Keratinocyte (primary cell): ENCODE results near the gene TRAF1. TPM values are rescaled to one million over a fixed set of nuclear protein-coding genes. Genes with fewer than 3 reads are reported as not detected.

ENCODE experiments used
- DNase-seq: peaks from one replicate; pipeline ENCODE4 v3.0.0-alpha.2; 2011; ENCODE audit warnings: low read depth, missing footprints, low spot score
- FAIRE-seq: peaks from 2 replicates; lab custom pipeline; 2011; peaks lifted over from hg19 to GRCh38; lab: Jason Lieb, UNC
- H2AFZ ChIP-seq: 2 replicates; pipeline ENCODE4 v1.6.0; 2012; ENCODE audit warnings: low read length, control low read depth, inconsistent platforms; ENCODE audit not compliant: control insufficient read depth
- H3K27ac ChIP-seq: 2 replicates; pipeline ENCODE4 v1.5.1; 2011; ENCODE audit warnings: low read length; ENCODE audit not compliant: control insufficient read depth, insufficient read depth
- H3K27me3 ChIP-seq: 3 replicates; pipeline ENCODE4 v1.6.0; 2011; ENCODE audit warnings: low read length; ENCODE audit not compliant: control insufficient read depth, insufficient read depth; ENCODE audit errors: extremely low read depth
- H3K36me3 ChIP-seq, 2 experiments: 2 replicates in 1 of 2; 3 replicates in 1 of 2; pipeline ENCODE4 v1.5.1; 2011; ENCODE audit warnings: low read length in 2 of 2, mild to moderate bottlenecking in 1 of 2; ENCODE audit not compliant: control insufficient read depth in 2 of 2, insufficient read depth in 2 of 2; ENCODE audit errors: extremely low read depth in 1 of 2
- H3K4me1 ChIP-seq: 3 replicates; pipeline ENCODE4 v1.5.1; 2011; ENCODE audit warnings: low read length; ENCODE audit not compliant: control insufficient read depth, insufficient read depth; ENCODE audit errors: extremely low read depth
- H3K4me2 ChIP-seq: 3 replicates; pipeline ENCODE4 v1.6.0; 2011; ENCODE audit warnings: low read depth, low read length; ENCODE audit not compliant: control insufficient read depth, insufficient read depth; ENCODE audit errors: extremely low read depth
- H3K4me3 ChIP-seq, 3 experiments: fragments of 200-600 bp in 1 of 3; sonication (generic) in 1 of 3; 2 replicates in 2 of 3; 3 replicates in 1 of 3; pipeline ENCODE4 v1.5.1; 2011 to 2016; ENCODE audit warnings: low read length in 3 of 3, mild to moderate bottlenecking in 3 of 3, control low read depth in 2 of 3, inconsistent platforms in 1 of 3, low read depth in 1 of 3, mixed read lengths in 1 of 3, mixed run types in 1 of 3, moderate library complexity in 1 of 3; ENCODE audit not compliant: control insufficient read depth in 2 of 3, insufficient read depth in 2 of 3; ENCODE audit errors: extremely low read depth in 1 of 3
- H3K79me2 ChIP-seq: 2 replicates; pipeline ENCODE4 v1.6.0; 2012; ENCODE audit warnings: low read length; ENCODE audit not compliant: control insufficient read depth, insufficient read depth
- H3K9ac ChIP-seq: 3 replicates; pipeline ENCODE4 v1.6.0; 2011; ENCODE audit warnings: low read length; ENCODE audit not compliant: control insufficient read depth, insufficient read depth; ENCODE audit errors: extremely low read depth
- H3K9me1 ChIP-seq: 3 replicates; pipeline ENCODE4 v1.6.0; 2011; ENCODE audit warnings: low read length; ENCODE audit not compliant: control insufficient read depth, insufficient read depth; ENCODE audit errors: extremely low read depth
- H3K9me3 ChIP-seq: 2 replicates; pipeline ENCODE4 v1.5.1; 2012; ENCODE audit warnings: low read depth, low read length; ENCODE audit not compliant: control insufficient read depth
- H4K20me1 ChIP-seq: 3 replicates; pipeline ENCODE4 v1.6.0; 2011; ENCODE audit warnings: low read length; ENCODE audit not compliant: control insufficient read depth, insufficient read depth; ENCODE audit errors: extremely low read depth
- EZH2 ChIP-seq: IDR thresholded peaks from one replicate; pipeline ENCODE4 v1.6.1; 2012; ENCODE audit warnings: inconsistent platforms, mild to moderate bottlenecking, low read length, moderate library complexity
- dilution Hi-C: fragments of 300-500 bp; cut with MboI; formaldehyde crosslinking; loops from one replicate; pipeline ENCODE4 v1.7.0; 2020; ENCODE audit warnings: low sequenced_read_pairs; ENCODE audit not compliant: extremely low pct_ligation_motif_present
- polyA plus RNA-seq, 5 experiments: library from polyadenylated mRNA; depleted of rRNA in 3 of 5; stranded (reverse) in 3 of 5; stranded (forward) in 1 of 5; unstranded in 1 of 5; fragments of >200 nt; gene quantifications; 1 replicate in 1 of 5; 2 replicates in 3 of 5; 3 replicates in 1 of 5; pipeline versions ENCODE4 v1.2.1 to v1.2.3, GENCODE V29; 2011 to 2012; ENCODE audit warnings: missing spikeins in 2 of 5, low read depth in 1 of 5, low replicate concordance in 1 of 5
- TF ChIP-seq, protein P1 (sequence below), 3 experiments: IDR thresholded peaks in 1 of 3; conservative IDR thresholded peaks in 1 of 3; optimal IDR thresholded peaks in 1 of 3; 2 replicates in 2 of 3; 3 replicates in 1 of 3; pipeline versions ENCODE3 to v1.5.1; 2011; ENCODE audit warnings: low read length in 3 of 3, mild to moderate bottlenecking in 3 of 3, moderate library complexity in 2 of 3, control low read depth in 1 of 3, inconsistent platforms in 1 of 3; ENCODE audit not compliant: insufficient read depth in 2 of 3; ENCODE audit errors: extremely low read depth in 1 of 3

The TRAF1 gene
- polyA plus RNA-seq, 1 donor (not counting 4 experiments of a cell fraction or from before 2014, with no cell fraction given): 1.2 TPM

DNA sequence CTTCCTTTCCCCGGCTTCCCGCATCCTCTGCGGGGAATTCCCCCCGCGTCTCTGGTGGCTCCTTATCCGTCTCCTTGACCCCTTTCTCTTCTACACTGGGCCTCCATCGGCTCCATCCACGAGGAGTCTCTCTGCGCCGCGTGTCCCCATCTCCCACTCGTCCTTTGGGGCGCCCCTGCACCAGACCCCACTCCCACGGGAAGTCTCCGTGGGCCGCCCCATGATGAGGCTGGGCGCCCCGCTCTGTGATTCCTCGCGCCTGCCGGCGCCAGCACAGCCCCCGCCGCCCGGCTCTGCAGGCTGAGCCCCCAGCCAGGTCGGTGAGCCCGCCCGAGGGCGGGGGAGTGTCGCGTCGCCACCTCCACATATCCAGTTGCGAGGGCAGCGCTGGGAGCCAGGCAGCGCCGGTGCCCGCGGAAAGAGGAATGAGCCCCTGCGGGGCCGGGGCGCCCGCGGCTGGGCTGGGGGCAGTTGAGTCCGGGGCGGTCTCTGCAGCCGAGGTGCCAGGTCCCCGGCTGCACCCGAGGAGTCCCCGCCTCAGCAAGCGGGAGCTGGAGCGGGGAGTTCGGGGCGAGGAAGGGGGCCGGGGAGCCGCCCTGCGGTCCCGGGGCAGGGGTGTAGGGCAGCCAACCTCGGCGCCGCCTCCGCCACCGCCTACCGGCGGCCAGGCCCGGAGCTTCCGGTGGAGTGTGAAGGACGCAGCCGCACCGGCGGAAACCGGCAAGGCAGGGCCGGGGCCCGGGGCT lies 2.1 kb upstream of the TRAF1 start:
- peak overlapping the region; percentile 80 for H2AFZ ChIP-seq
- no peak for DNase-seq
- dilution Hi-C loops: no loop called here

DNA sequence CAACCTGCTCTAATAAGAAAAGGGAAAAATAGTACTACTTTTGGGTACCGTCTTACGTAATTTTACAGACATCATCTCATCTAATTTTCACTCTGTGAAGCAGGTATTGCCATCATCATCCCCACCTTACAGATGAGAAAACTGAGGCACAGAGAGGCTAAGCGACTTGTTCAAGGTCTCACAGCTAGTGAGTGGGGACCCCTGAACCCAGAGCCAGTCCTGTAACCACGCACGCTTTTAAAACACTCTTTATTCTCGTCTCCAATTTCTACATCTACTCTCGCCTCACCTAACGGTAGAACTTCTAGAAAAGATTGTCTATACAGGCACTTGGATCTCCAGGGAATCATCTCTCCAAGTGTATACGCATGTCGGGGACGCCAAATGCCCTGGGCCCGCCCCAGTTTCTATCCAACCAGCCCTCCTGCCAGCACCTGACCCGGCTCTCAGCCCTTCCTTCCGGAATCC lies 1.5 kb upstream of the TRAF1 start:
- Histone ChIP-seq H3K4me1 (peaks cover 28% of the 10 kb centered on the region), H3K4me2 (peak overlapping the region; percentile 89), H3K27ac (no peak overlapping the region), H3K27me3 (no peaks in the 10 kb centered on the region), H3K79me2 (no peaks in the 10 kb centered on the region), H3K4me3 (peak overlapping the region; percentile 52 to 71 (median 67)), H3K36me3 (no peaks in the 10 kb centered on the region), H3K9me1 (no peaks in the 10 kb centered on the region), H3K9me3 (no peaks in the 10 kb centered on the region), H4K20me1 (no peaks in the 10 kb centered on the region), H2AFZ (peak overlapping the region; percentile 80), H3K9ac (peak overlapping the region; percentile 71)
- dilution Hi-C loops: no loop called here
- DNase-seq (no peak), FAIRE-seq (no peak)
- TF ChIP-seq, protein P1, sequence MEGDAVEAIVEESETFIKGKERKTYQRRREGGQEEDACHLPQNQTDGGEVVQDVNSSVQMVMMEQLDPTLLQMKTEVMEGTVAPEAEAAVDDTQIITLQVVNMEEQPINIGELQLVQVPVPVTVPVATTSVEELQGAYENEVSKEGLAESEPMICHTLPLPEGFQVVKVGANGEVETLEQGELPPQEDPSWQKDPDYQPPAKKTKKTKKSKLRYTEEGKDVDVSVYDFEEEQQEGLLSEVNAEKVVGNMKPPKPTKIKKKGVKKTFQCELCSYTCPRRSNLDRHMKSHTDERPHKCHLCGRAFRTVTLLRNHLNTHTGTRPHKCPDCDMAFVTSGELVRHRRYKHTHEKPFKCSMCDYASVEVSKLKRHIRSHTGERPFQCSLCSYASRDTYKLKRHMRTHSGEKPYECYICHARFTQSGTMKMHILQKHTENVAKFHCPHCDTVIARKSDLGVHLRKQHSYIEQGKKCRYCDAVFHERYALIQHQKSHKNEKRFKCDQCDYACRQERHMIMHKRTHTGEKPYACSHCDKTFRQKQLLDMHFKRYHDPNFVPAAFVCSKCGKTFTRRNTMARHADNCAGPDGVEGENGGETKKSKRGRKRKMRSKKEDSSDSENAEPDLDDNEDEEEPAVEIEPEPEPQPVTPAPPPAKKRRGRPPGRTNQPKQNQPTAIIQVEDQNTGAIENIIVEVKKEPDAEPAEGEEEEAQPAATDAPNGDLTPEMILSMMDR (optimal IDR thresholded peaks at IDR 0.05 in 1 of 3, IDR thresholded peaks at IDR 0.05 in 1 of 3, conservative IDR thresholded peaks at IDR 0.05 in 1 of 3; ENCODE audit: extremely low read depth in 1 of 3, insufficient read depth in 2 of 3, low read length in 3 of 3): no peak
- no peak for TF ChIP-seq EZH2

More for the DNA sequence above, 2.1 kb upstream of the TRAF1 start:
- H3K4me3 ChIP-seq: peak overlapping the region; percentile 52 to 71 (median 67)
- no peaks in the 10 kb centered on the region for H4K20me1 ChIP-seq
- no peaks in the 10 kb centered on the region for H3K9me3 ChIP-seq
- no peaks in the 10 kb centered on the region for H3K27me3 ChIP-seq
- H3K9me1 ChIP-seq: no peaks in the 10 kb centered on the region
- H3K79me2 ChIP-seq: no peaks in the 10 kb centered on the region
- no peak for FAIRE-seq
- peaks cover 28% of the 10 kb centered on the region for H3K4me1 ChIP-seq
- H3K4me2 ChIP-seq: peak overlapping the region; percentile 89
- H3K27ac ChIP-seq: peak overlapping the region; percentile 47
- peak overlapping the region; percentile 71 for H3K9ac ChIP-seq
- TF ChIP-seq EZH2: no peak
- TF ChIP-seq, protein P1 (optimal IDR thresholded peaks at IDR 0.05 in 1 of 3, IDR thresholded peaks at IDR 0.05 in 1 of 3, conservative IDR thresholded peaks at IDR 0.05 in 1 of 3; ENCODE audit: extremely low read depth in 1 of 3, insufficient read depth in 2 of 3, low read length in 3 of 3): no peak
- no peaks in the 10 kb centered on the region for H3K36me3 ChIP-seq
